Panc1 (cell line): ENCODE measurements around the gene HIGD1C.

Experiments
- CTCF ChIP-seq: fragments of 450-650 bp; IDR thresholded peaks from 2 replicates; pipeline ENCODE4 v1.5.1; 2017; ENCODE audit warnings: mild to moderate bottlenecking
- REST ChIP-seq, 2 experiments: IDR thresholded peaks; 2 replicates each; pipeline ENCODE4 v1.6.1; 2011 to 2012; ENCODE audit warnings: low read depth in 2 of 2, control low read depth in 1 of 2, low read length in 1 of 2, mild to moderate bottlenecking in 1 of 2, moderate library complexity in 1 of 2; ENCODE audit not compliant: insufficient read depth in 1 of 2

GRCh38 chr12:50990791-50991190 lies 38.4 kb downstream of the HIGD1C start:
- no peak for TF ChIP-seq REST (IDR thresholded peaks at IDR 0.05; ENCODE audit: insufficient read depth in 1 of 2, low read depth in 2 of 2, low read length in 1 of 2)
- TF ChIP-seq CTCF, result no peak
